Smooth muscle cell (in vitro differentiated cells): ENCODE results near the gene IRF3. TPM values are rescaled to one million over a fixed set of nuclear protein-coding genes. Genes with fewer than 3 reads are reported as not detected.

Source experiments
- DNase-seq: peaks from one replicate; lab custom pipeline; 2025; ENCODE audit not compliant: unreplicated experiment; lab: John Stamatoyannopoulos, UW
- H2AFZ ChIP-seq: fragments of 200-600 bp; sonication (generic); 2 replicates; pipeline ENCODE4 v1.6.0; 2016; ENCODE audit warnings: antibody characterized with exemption, low read depth, mild to moderate bottlenecking
- H3F3A ChIP-seq: fragments of 200-600 bp; sonication (generic); 2 replicates; pipeline ENCODE4 v1.6.0; 2017; ENCODE audit warnings: antibody characterized with exemption, low read depth
- H3K27ac ChIP-seq: fragments of 200-600 bp; sonication (generic); 2 replicates; pipeline ENCODE4 v1.5.1; 2016; ENCODE audit warnings: low read depth, mild to moderate bottlenecking
- H3K27me3 ChIP-seq: fragments of 200-600 bp; sonication (generic); 2 replicates; pipeline ENCODE4 v1.6.1; 2016; ENCODE audit warnings: low read depth, mild to moderate bottlenecking
- H3K36me3 ChIP-seq: fragments of 200-600 bp; sonication (generic); 2 replicates; pipeline ENCODE4 v1.5.1; 2016; ENCODE audit warnings: low read depth
- H3K4me1 ChIP-seq: fragments of 200-600 bp; sonication (generic); 2 replicates; pipeline ENCODE4 v1.5.1; 2016; ENCODE audit warnings: low read depth
- H3K4me2 ChIP-seq: fragments of 200-600 bp; sonication (generic); 2 replicates; pipeline ENCODE4 v1.6.0; 2016; ENCODE audit warnings: mild to moderate bottlenecking
- H3K4me3 ChIP-seq: fragments of 200-600 bp; sonication (generic); 2 replicates; pipeline ENCODE4 v1.5.1; 2016; ENCODE audit warnings: mild to moderate bottlenecking
- H3K79me2 ChIP-seq: fragments of 200-600 bp; sonication (generic); 2 replicates; pipeline ENCODE4 v1.6.0; 2016; ENCODE audit warnings: low read depth, mild to moderate bottlenecking
- H3K9ac ChIP-seq: fragments of 200-600 bp; sonication (generic); 2 replicates; pipeline ENCODE4 v1.6.0; 2016; ENCODE audit warnings: low read depth
- H3K9me3 ChIP-seq: fragments of 200-600 bp; sonication (generic); replicated peaks from 2 replicates; pipeline ENCODE4 v1.5.1; 2016; ENCODE audit warnings: low read depth
- H4K20me1 ChIP-seq: fragments of 200-600 bp; sonication (generic); 2 replicates; pipeline ENCODE4 v1.6.0; 2016; ENCODE audit warnings: low read depth
- CTCF ChIP-seq: fragments of 200-600 bp; sonication (generic); IDR thresholded peaks from 2 replicates; pipeline ENCODE4 v1.5.1; 2017; ENCODE audit warnings: borderline replicate concordance, mild to moderate bottlenecking, antibody characterized with exemption; ENCODE audit not compliant: insufficient read depth, poor library complexity, severe bottlenecking
- WGBS: methylation state at CpG from one replicate; pipeline ENCODE4 v1.1.7; 2016; ENCODE audit warnings: low lambda C conversion rate; 5-methylcytosine and 5-hydroxymethylcytosine counted together
- polyA plus RNA-seq: library from polyadenylated mRNA; unstranded; fragments of >200 nt; fragmentation: Nextera tagmentation; extraction: Ambion mirVana; gene quantifications from 2 replicates; pipeline ENCODE4 v1.2.1, GENCODE V29; 2016
- total RNA-seq: library from RNA; depleted of rRNA; stranded (reverse); fragments of >200 nt; gene quantifications from 2 replicates; pipeline ENCODE4 v1.2.3, GENCODE V29; 2014

The IRF3 gene
- total and polyA plus RNA-seq, 2 experiments from 2014 or later = 35.1 to 45.9 TPM

- Histone ChIP-seq H3K27me3 (no peaks in the 10 kb centered on the region), H3F3A (peaks cover 32% of the 10 kb centered on the region), H3K9me3 (no peaks in the 10 kb centered on the region), H3K27ac (peak overlapping the region; percentile 98), H3K4me2 (peak overlapping the region; percentile 82), H3K4me3 (peak overlapping the region; percentile 57), H2AFZ (peak overlapping the region; percentile 63), H3K9ac (peak overlapping the region; percentile 98), H3K79me2 (peaks cover 42% of the 10 kb centered on the region), H3K4me1 (peaks cover 16% of the 10 kb centered on the region), H4K20me1 (peaks cover 37% of the 10 kb centered on the region), H3K36me3 (no peaks in the 10 kb centered on the region)
- DNase-seq = peak; percentile 69
- WGBS = 2% methylated on average over 26 of the region's 27 CpGs
- no peak for TF ChIP-seq CTCF
These were observed 10.6 kb upstream of the IRF3 start for GRCh38 chr19:49676136-49676783.

- Histone ChIP-seq H3K4me2 (peak overlapping the region; percentile 56), H3K36me3 (no peaks in the 10 kb centered on the region), H3K4me1 (no peaks in the 10 kb centered on the region), H2AFZ (no peak overlapping the region), H3K79me2 (peaks cover 2% of the 10 kb centered on the region), H3K27ac (no peak overlapping the region), H4K20me1 (no peaks in the 10 kb centered on the region), H3K9ac (no peak overlapping the region), H3K27me3 (no peaks in the 10 kb centered on the region), H3K4me3 (no peak overlapping the region), H3F3A (peaks cover 18% of the 10 kb centered on the region), H3K9me3 (no peaks in the 10 kb centered on the region)
- DNase-seq = peak; percentile 46
- peak; percentile 92 for TF ChIP-seq CTCF
- WGBS = 29% methylated on average over 27 of the region's 28 CpGs
These were observed 6.7 kb upstream of the IRF3 start for GRCh38 chr19:49672131-49672919.

GRCh38 chr19:49669516-49669915 is 3.9 kb upstream of the IRF3 start:
- 96% methylated on average over 3 of the region's 3 CpGs for WGBS
- no peaks in the 10 kb centered on the region for H3K36me3 ChIP-seq
- H3K9me3 ChIP-seq = no peaks in the 10 kb centered on the region
- H3K4me3 ChIP-seq = no peak overlapping the region
- no peak overlapping the region for H3K27ac ChIP-seq
- H2AFZ ChIP-seq = no peak overlapping the region
- H3K9ac ChIP-seq = no peak overlapping the region
- DNase-seq = no peak
- no peaks in the 10 kb centered on the region for H4K20me1 ChIP-seq
- H3K27me3 ChIP-seq = no peaks in the 10 kb centered on the region
- no peak for TF ChIP-seq CTCF
- peaks cover 7% of the 10 kb centered on the region for H3K79me2 ChIP-seq
- H3K4me2 ChIP-seq = no peak overlapping the region
- peaks cover 8% of the 10 kb centered on the region for H3F3A ChIP-seq
- no peaks in the 10 kb centered on the region for H3K4me1 ChIP-seq
